ENCODE results near the gene NEDD4L. TPM values are rescaled to one million over a fixed set of nuclear protein-coding genes. Genes with fewer than 3 reads are reported as not detected.
"Not testable (repeated sequence)": the region's sequence is repeated elsewhere in the genome, so short reads cannot be mapped to it uniquely, and the experiment has no call there.

Gene NEDD4L
- total RNA-seq, 4 donors from 2014 or later: 44.0 to 104 (median 59.6) TPM

- H3K27ac ChIP-seq: no peak overlapping the region
- TF ChIP-seq POLR2A (IDR thresholded peaks at IDR 0.05): no peak
- TF ChIP-seq CTCF (IDR thresholded peaks at IDR 0.05): no peak
- no peak for TF ChIP-seq POLR2AphosphoS5 (IDR thresholded peaks at IDR 0.05)
- TF ChIP-seq EP300 (IDR thresholded peaks at IDR 0.05): no peak
- peaks cover 12% of the 10 kb centered on the region for H3K4me1 ChIP-seq
- no peaks in the 10 kb centered on the region for H3K27me3 ChIP-seq
- H3K36me3 ChIP-seq: no peaks in the 10 kb centered on the region
- no peak for DNase-seq (ENCODE audit: low spot score in 2 of 2)
- WGBS: 92% methylated on average over 5 of the region's 5 CpGs
- H3K9me3 ChIP-seq: no peaks in the 10 kb centered on the region
- H3K4me3 ChIP-seq: no peak overlapping the region
These were observed 4.1 kb downstream of the NEDD4L start for GRCh38 chr18:58048081-58048642.

GRCh38 chr18:58049000-58049688 is 5.1 kb downstream of the NEDD4L start:
- 70% methylated on average over 6 of the region's 6 CpGs for WGBS
- DNase-seq (ENCODE audit: low spot score in 2 of 2): no peak
- H3K9me3 ChIP-seq: no peaks in the 10 kb centered on the region
- H3K36me3 ChIP-seq: no peaks in the 10 kb centered on the region
- TF ChIP-seq POLR2A (IDR thresholded peaks at IDR 0.05): no peak
- H3K27me3 ChIP-seq: no peaks in the 10 kb centered on the region
- H3K4me3 ChIP-seq: no peak overlapping the region
- peaks cover 10% of the 10 kb centered on the region for H3K4me1 ChIP-seq
- no peak overlapping the region for H3K27ac ChIP-seq

GRCh38 chr18:58050963-58051362 is 6.9 kb downstream of the NEDD4L start:
- H3K27me3 ChIP-seq; DNase-seq (ENCODE audit: low spot score in 2 of 2); H3K27ac ChIP-seq; H3K4me3 ChIP-seq; H3K36me3 ChIP-seq; H3K4me1 ChIP-seq; H3K9me3 ChIP-seq: not testable (repeated sequence)
- WGBS: 97% methylated on average over 3 of the region's 3 CpGs

- Histone ChIP-seq H3K27me3 (no peaks in the 10 kb centered on the region), H3K4me1 (peaks cover 4% of the 10 kb centered on the region), H3K36me3 (no peaks in the 10 kb centered on the region), H3K9me3 (no peaks in the 10 kb centered on the region), H3K4me3 (no peak overlapping the region), H3K27ac (no peak overlapping the region)
- no peak for DNase-seq (ENCODE audit: low spot score in 2 of 2)
- WGBS: 48% methylated on average over 4 of the region's 4 CpGs
- TF ChIP-seq CTCF (IDR thresholded peaks at IDR 0.05) (peak in 1 of 2 donors; percentile 10), POLR2A (IDR thresholded peaks at IDR 0.05) (no peak)
These were observed 7.9 kb downstream of the NEDD4L start for GRCh38 chr18:58051765-58052460.

- peaks cover 4% of the 10 kb centered on the region for H3K4me1 ChIP-seq
- no peaks in the 10 kb centered on the region for H3K9me3 ChIP-seq
- no peaks in the 10 kb centered on the region for H3K27me3 ChIP-seq
- H3K4me3 ChIP-seq: no peak overlapping the region
- H3K36me3 ChIP-seq: no peaks in the 10 kb centered on the region
- WGBS: 85% methylated on average over 3 of the region's 3 CpGs
- TF ChIP-seq POLR2AphosphoS5 (IDR thresholded peaks at IDR 0.05) (no peak), POLR2A (IDR thresholded peaks at IDR 0.05) (no peak), CTCF (IDR thresholded peaks at IDR 0.05) (no peak), EP300 (IDR thresholded peaks at IDR 0.05) (no peak)
- DNase-seq (ENCODE audit: low spot score in 2 of 2): no peak
- H3K27ac ChIP-seq: no peak overlapping the region
These were observed 8.9 kb downstream of the NEDD4L start for GRCh38 chr18:58052960-58053359.

- 68% methylated on average over 8 of the region's 8 CpGs for WGBS
- no peak for DNase-seq (ENCODE audit: low spot score in 2 of 2)
- TF ChIP-seq EP300 (IDR thresholded peaks at IDR 0.05): no peak
- TF ChIP-seq CTCF (IDR thresholded peaks at IDR 0.05): no peak
- TF ChIP-seq POLR2AphosphoS5 (IDR thresholded peaks at IDR 0.05): no peak
- TF ChIP-seq POLR2A (IDR thresholded peaks at IDR 0.05): no peak
- no peak overlapping the region for H3K4me3 ChIP-seq
- no peaks in the 10 kb centered on the region for H3K27me3 ChIP-seq
- H3K27ac ChIP-seq: no peak overlapping the region
- H3K36me3 ChIP-seq: no peaks in the 10 kb centered on the region
- no peaks in the 10 kb centered on the region for H3K4me1 ChIP-seq
- H3K9me3 ChIP-seq: no peaks in the 10 kb centered on the region
These were observed 10.2 kb downstream of the NEDD4L start for GRCh38 chr18:58054041-58054781.
